Ishikawa (cell line): ENCODE results near the gene DNMT3B.
A peak's percentile ranks its signal among the peaks of the same experiment; 100 is the strongest.

Experiments used
- CEBPB ChIP-seq: IDR thresholded peaks from 2 replicates; pipeline ENCODE4 v1.6.1; 2012
- CREB1 ChIP-seq: IDR thresholded peaks from 2 replicates; pipeline ENCODE4 v1.6.1; 2012; ENCODE audit warnings: low read depth
- EGR1 ChIP-seq: IDR thresholded peaks from 2 replicates; pipeline ENCODE4 v1.6.1; 2012
- EP300 ChIP-seq: IDR thresholded peaks from 2 replicates; pipeline ENCODE4 v1.6.1; 2012; ENCODE audit warnings: borderline replicate concordance
- FOXM1 ChIP-seq: IDR thresholded peaks from 2 replicates; pipeline ENCODE4 v1.6.1; 2012; ENCODE audit warnings: low read depth, borderline replicate concordance
- NFIC ChIP-seq: IDR thresholded peaks from 2 replicates; pipeline ENCODE4 v1.6.1; 2012
- RAD21 ChIP-seq: IDR thresholded peaks from 2 replicates; pipeline ENCODE4 v1.6.1; 2012; ENCODE audit warnings: low read depth
- TAF1 ChIP-seq: IDR thresholded peaks from 2 replicates; pipeline ENCODE4 v1.6.1; 2012; ENCODE audit warnings: low read depth, mild to moderate bottlenecking
- TCF12 ChIP-seq: IDR thresholded peaks from 2 replicates; pipeline ENCODE4 v1.6.1; 2012; ENCODE audit warnings: low read depth
- TEAD4 ChIP-seq: IDR thresholded peaks from 2 replicates; pipeline ENCODE4 v1.6.1; 2012
- YY1 ChIP-seq: IDR thresholded peaks from 2 replicates; pipeline ENCODE4 v1.6.1; 2012; ENCODE audit warnings: low read depth
- ZBTB7A ChIP-seq: IDR thresholded peaks from 2 replicates; pipeline ENCODE4 v1.6.1; 2012; ENCODE audit warnings: low read depth
- TF ChIP-seq, protein P1 (sequence below): IDR thresholded peaks from 2 replicates; pipeline ENCODE4 v1.6.1; 2012
- TF ChIP-seq, protein P2 (sequence below): IDR thresholded peaks from 2 replicates; pipeline ENCODE4 v1.6.1; 2012; ENCODE audit warnings: low read depth, mild to moderate bottlenecking
- TF ChIP-seq, protein P3 (sequence below): IDR thresholded peaks from 2 replicates; pipeline ENCODE4 v1.6.1; 2012

Gene DNMT3B

DNA sequence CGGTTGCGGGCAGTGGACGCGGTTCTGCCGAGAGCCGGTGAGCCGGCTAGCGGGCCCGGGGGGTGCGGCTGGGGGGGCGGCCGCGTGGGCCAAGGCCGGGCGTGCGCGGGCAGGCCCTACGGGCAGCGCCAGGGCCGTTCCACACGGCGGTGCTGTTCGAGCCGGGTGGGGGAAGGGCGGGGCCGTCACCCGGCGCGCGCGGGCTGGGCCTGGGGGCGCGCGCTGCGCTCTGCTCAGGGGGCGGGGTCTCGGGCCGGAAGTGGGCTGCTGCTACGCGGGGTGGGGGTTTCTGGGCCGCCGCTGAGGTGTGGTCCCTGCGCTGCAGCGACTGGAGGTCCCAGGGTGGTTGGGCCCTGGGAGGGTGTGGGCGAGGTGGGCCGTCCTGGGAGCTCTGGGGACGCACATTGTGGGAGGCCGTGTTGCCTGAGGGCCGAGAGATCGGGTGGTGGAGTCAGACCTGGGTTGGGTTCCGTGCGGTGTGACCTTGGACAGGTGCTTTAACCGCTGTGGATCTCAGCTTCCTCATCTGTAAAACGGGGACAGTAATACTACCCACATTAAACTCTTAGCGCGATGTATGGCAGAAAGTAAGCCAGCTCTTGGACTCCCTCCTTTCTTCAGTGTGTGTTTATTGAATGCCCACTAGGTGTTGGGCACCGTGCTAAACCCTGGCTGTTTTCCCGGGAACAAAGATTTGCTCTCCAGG lies 58.0 kb downstream of the DNMT3B start:
- 0 out of 2 replicates have a peak, but pooled peaks have one; percentile 15 for TF ChIP-seq EP300
- TF ChIP-seq ZBTB7A: peak; percentile 89
- TF ChIP-seq, protein P1, sequence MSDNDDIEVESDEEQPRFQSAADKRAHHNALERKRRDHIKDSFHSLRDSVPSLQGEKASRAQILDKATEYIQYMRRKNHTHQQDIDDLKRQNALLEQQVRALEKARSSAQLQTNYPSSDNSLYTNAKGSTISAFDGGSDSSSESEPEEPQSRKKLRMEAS: peak; percentile 32; the same call in 1 of the 2 replicates
- no peak for TF ChIP-seq TCF12
- no peak for TF ChIP-seq TEAD4
- TF ChIP-seq YY1: no peak; the same call in 1 of the 2 replicates

DNA sequence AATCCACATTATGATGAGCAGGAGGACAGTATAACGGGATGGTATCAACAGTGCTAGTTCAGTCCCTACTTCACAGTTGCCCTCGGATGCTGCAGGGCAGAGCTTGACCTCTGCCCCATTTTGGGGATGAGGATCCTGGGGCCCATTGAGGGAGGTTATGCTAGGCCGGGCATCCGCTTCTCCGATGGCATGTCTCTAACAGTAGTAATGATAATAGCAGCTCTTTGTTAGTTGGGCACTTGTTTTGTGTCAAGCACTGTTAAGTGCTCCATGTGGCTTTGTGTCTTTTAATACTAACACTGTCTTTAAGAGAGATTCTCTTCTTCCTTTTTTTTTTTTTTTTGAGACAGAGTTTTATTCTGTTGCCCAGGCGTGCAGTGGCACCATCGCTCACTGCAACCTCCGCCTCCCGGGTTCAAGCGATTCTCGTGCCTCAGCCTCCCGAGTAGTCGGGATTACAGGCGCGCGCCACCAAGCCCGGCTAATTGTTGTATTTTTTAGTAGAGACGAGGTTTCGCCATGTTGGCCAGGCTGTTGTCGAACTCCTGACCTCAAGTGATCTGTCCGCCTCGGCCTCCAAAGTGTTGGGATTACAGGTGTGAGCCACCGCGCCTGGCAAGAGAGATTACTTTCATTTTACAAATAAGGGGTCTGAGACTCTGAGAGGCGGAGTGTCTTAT lies 58.7 kb downstream of the DNMT3B start:
- TF ChIP-seq TAF1 (no peak), EGR1 (no peak), CEBPB (no peak), RAD21 (no peak), TCF12 (no peak), NFIC (no peak), EP300 (no peak), YY1 (no peak), TEAD4 (no peak), FOXM1 (no peak), CREB1 (no peak), ZBTB7A (no peak)
- TF ChIP-seq, protein P2, sequence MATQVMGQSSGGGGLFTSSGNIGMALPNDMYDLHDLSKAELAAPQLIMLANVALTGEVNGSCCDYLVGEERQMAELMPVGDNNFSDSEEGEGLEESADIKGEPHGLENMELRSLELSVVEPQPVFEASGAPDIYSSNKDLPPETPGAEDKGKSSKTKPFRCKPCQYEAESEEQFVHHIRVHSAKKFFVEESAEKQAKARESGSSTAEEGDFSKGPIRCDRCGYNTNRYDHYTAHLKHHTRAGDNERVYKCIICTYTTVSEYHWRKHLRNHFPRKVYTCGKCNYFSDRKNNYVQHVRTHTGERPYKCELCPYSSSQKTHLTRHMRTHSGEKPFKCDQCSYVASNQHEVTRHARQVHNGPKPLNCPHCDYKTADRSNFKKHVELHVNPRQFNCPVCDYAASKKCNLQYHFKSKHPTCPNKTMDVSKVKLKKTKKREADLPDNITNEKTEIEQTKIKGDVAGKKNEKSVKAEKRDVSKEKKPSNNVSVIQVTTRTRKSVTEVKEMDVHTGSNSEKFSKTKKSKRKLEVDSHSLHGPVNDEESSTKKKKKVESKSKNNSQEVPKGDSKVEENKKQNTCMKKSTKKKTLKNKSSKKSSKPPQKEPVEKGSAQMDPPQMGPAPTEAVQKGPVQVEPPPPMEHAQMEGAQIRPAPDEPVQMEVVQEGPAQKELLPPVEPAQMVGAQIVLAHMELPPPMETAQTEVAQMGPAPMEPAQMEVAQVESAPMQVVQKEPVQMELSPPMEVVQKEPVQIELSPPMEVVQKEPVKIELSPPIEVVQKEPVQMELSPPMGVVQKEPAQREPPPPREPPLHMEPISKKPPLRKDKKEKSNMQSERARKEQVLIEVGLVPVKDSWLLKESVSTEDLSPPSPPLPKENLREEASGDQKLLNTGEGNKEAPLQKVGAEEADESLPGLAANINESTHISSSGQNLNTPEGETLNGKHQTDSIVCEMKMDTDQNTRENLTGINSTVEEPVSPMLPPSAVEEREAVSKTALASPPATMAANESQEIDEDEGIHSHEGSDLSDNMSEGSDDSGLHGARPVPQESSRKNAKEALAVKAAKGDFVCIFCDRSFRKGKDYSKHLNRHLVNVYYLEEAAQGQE: no peak
- TF ChIP-seq, protein P3, sequence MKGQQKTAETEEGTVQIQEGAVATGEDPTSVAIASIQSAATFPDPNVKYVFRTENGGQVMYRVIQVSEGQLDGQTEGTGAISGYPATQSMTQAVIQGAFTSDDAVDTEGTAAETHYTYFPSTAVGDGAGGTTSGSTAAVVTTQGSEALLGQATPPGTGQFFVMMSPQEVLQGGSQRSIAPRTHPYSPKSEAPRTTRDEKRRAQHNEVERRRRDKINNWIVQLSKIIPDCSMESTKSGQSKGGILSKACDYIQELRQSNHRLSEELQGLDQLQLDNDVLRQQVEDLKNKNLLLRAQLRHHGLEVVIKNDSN: no peak
- TF ChIP-seq, protein P1: no peak

DNA sequence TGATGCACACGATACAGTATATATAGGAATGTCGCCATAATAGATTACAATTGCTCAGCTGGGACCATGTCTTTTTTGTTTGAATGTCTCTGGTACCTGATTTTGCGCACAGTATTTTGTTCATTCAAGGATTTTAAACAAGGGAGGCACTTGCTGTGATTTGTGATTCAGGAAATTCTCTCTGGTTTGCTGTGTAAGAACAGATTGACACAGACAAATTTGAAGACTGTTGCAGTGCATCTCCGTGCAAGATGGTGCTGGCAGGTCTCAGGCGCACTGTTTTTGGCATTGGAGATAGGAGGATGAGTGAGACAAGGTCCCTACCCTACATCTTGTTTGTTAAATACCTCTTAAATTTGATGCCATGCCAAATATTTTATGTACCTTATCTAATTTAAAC lies 60.0 kb downstream of the DNMT3B start:
- TF ChIP-seq, protein P2: no peak
- TF ChIP-seq CREB1 (no peak), YY1 (no peak), TCF12 (no peak), RAD21 (no peak), EP300 (no peak), CEBPB (no peak), TEAD4 (no peak), FOXM1 (no peak), TAF1 (no peak), ZBTB7A (no peak), EGR1 (no peak), NFIC (no peak)
- TF ChIP-seq, protein P1: no peak
- TF ChIP-seq, protein P3: no peak

DNA sequence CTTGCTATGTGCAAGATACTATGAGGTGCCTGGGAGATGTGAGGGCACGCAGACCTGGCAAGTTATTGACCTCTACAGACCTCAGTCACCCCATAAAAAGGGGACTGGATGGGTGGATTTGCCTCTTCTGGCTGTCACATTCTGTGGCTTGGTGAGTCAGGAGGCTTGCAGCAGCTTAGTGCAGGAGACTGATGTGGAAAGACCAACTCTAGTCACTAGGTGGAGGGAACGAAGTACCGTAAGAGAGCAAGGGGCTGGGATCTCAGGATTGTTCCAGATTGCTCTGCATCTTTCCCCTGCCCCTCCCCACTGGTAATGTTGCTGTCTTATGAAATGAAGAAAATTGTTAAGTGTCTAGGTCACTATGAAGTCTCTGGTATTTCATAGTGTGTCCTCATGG lies 60.9 kb downstream of the DNMT3B start:
- no peak for TF ChIP-seq ZBTB7A
- TF ChIP-seq, protein P2: no peak
- TF ChIP-seq, protein P1: no peak
- no peak for TF ChIP-seq EGR1
- TF ChIP-seq, protein P3: no peak
- TF ChIP-seq NFIC: no peak
- TF ChIP-seq EP300: no peak
- no peak for TF ChIP-seq FOXM1
- no peak for TF ChIP-seq TAF1
- no peak for TF ChIP-seq RAD21
